T-helper 2 cell (primary cell): ENCODE data around the gene PDGFRA.
A peak's percentile ranks its signal among the peaks of the same experiment; 100 is the strongest.

ENCODE experiments used
- DNase-seq, 5 experiments: peaks; one replicate each; pipeline versions ENCODE4 v3.0.0 to v3.0.0-alpha.2; 2012 to 2022

Gene PDGFRA

DNA sequence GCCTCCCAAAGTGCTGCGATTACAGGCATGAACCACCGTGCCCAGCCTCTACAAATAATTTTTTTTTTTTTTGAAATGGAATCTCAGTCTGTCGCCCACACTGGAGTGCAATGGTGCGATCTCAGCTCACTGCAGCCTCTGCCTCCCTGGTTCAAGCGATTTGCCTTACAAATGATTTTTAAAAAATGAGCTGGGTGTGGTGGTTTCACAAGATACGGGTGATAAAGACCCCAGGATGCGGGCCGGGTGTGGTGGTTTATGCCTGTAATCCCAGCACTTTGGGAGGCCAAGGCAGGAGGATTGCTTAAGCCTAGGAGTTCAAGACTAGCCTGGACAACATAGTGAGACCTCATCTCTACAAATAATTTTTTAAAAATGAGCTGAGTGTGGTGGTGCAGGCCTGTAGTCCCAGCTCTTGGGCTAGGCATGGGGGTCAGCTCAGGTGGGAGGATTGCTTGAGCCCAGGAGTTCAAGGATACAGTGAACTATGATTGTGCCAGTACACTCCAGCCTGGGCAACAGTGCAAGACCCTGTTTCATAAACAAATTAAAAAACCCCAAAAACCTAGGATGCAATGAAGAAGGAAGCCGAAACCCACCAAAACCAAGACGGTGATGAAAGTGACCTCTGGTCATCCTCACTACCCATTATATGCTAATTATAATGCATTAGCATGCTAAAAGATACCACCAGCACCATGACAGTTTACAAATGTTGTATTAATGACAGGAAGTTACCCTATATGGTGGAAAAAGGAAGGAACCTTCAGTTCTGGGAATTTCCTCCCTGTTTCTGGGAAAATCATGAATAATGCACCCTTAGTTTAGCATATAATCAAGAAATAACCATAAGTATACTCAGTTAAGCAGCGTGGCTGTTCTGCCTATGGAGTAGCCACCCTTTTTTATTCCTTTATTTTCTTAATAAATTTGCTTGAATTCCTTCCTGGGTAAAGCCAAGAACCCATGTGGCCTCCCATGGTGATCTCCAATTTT, 27.7 kb downstream of the PDGFRA start:
- no peak for DNase-seq

DNA sequence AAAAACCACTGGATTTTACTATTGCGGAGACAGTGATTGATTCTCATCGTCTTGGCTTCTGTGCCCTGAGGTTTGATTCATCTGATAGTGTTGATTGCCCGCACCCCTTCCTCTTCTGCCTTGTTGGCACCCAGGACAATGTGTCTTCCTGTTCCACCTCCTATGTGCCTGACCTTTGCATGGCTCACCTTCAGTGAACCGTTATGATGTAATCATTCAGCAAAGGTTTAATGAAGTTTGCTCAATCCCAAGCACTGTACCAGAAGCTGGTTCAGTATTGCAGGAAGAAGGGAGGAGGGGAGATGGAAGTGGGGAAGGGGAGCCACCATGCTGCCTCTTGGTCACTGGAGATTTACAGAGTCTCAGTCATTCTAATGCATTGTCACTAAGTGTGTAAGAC, 36.3 kb downstream of the PDGFRA start:
- DNase-seq: no peak

GRCh38 chr4:54268151-54268550, 39.1 kb downstream of the PDGFRA start:
- peak in 1 of 5 experiments; percentile 19 for DNase-seq

DNA sequence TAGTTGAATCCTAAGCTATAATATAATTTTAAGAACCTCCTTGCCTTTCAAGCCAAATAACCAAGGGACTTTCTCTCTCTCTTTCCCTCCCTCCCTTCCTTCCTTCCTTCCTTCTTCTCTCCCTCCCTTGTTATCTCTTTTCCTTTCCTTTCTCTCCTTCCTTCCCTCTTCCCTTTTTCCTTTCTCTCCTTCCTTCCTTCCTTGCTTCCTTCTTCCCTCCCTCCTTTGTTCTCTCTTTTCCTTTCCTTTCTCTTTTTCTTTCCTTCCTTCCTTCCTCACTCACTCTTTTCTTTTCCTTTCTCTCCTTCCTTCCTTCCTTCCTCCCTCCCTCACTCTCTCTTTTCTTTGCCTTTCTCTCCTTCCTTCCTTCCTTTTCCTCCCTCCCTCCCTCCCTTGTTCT, 42.4 kb downstream of the PDGFRA start:
- DNase-seq: no peak

- DNase-seq: no peak
Observed at GRCh38 chr4:54272051-54272450, 43.0 kb downstream of the PDGFRA start.

DNA sequence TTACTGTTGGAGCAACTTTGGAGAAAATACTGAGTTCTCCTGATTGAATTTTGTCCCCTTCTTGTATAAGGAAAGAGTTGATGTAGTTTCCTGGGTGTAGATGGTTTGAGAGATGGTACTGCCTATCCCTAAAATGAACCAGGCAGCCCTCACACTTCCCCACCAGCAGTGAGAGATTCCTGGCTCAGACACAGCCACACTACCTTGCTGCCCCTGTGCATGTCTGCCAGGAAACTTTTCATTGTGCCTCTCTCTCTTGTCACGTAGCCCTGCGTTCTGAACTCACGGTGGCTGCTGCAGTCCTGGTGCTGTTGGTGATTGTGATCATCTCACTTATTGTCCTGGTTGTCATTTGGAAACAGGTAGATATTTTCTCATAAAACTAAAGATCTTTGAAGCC, 45.2 kb downstream of the PDGFRA start:
- DNase-seq: no peak

- DNase-seq: peak in 1 of 5 experiments; percentile 54
Observed at GRCh38 chr4:54274795-54275665, 45.9 kb downstream of the PDGFRA start.

GRCh38 chr4:54276641-54277430, 47.7 kb downstream of the PDGFRA start:
- peak in 1 of 5 experiments; percentile 18 for DNase-seq

GRCh38 chr4:54277691-54278090, 48.6 kb downstream of the PDGFRA start:
- peak in 1 of 5 experiments; percentile 83 for DNase-seq

- DNase-seq: no peak
Observed at GRCh38 chr4:54278216-54278615, 49.1 kb downstream of the PDGFRA start.

DNA sequence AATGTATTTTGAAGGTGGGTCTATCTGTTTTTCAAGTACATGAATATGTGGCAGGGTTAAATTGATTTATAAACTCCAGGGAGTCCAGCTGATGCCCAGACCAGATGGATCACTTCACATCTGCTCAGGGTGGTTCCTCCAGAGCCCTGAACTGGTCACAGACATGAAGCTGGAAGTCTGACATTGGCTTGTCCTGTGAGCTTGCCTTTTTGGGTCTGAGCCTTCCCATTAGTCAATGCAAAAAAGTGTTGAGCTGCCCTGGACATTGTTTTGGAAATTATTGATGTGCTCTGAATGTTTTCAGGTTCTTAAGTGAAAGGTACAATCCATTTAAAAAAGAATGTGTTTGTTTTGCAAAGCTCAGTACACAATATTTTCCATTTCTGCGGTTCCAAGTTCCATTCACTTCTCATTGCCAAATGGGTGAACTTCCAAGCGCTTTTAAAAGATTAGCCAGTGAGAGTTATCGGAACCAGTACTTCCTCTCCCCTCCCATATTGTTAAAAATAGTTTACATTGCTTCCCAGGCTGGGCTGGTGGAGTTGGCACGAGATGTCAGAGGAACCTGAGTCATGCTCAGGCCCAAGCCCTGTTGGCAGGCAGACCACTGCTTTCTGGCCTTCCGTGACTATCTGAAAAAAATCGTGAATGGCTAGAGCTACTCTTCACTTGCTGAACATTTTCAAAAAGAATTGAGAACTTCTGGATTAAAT, 52.1 kb downstream of the PDGFRA start:
- no peak for DNase-seq

GRCh38 chr4:54282837-54283236, 53.7 kb downstream of the PDGFRA start:
- no peak for DNase-seq

DNA sequence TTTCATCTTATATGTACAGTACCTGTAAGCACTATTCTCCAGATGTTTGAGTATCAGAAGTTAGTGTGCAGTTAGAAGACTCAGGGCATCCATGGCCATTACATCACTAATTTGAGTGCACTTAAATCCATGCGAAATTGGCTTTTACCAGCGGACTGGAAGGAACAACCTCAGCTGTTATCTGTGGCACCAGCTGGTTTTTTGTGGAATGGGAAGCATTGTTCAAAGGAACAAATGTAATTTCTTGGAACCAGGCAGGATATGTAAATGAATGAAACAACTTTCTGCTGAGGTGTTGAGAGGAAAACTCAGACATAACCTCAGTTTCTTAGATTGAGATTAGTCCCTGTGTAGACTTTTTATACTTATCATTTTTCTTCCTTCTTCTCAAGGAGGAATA, 60.2 kb downstream of the PDGFRA start:
- DNase-seq: no peak

- no peak for DNase-seq
Observed at GRCh38 chr4:54290980-54291379, 61.9 kb downstream of the PDGFRA start.

GRCh38 chr4:54296548-54297203, 67.6 kb downstream of the PDGFRA start:
- DNase-seq: no peak

DNA sequence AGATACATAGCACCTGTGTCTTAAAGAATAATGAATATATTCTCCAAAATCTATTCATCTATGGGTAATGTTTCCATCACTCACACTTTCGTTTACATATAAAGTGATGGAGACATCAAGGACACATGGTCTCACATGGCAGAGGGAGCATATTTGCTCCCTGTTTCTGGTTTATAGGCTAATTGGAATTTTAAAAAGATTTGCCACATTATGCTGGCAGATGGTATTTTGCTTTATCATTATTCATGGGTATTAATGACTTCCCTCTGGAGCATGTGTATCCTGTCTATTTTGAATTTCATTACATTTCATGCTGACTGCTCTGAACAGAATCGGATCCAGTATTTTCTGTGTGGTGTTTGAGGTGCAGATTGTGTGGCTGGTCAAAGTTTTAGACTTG, 79.0 kb downstream of the PDGFRA start:
- no peak for DNase-seq

DNA sequence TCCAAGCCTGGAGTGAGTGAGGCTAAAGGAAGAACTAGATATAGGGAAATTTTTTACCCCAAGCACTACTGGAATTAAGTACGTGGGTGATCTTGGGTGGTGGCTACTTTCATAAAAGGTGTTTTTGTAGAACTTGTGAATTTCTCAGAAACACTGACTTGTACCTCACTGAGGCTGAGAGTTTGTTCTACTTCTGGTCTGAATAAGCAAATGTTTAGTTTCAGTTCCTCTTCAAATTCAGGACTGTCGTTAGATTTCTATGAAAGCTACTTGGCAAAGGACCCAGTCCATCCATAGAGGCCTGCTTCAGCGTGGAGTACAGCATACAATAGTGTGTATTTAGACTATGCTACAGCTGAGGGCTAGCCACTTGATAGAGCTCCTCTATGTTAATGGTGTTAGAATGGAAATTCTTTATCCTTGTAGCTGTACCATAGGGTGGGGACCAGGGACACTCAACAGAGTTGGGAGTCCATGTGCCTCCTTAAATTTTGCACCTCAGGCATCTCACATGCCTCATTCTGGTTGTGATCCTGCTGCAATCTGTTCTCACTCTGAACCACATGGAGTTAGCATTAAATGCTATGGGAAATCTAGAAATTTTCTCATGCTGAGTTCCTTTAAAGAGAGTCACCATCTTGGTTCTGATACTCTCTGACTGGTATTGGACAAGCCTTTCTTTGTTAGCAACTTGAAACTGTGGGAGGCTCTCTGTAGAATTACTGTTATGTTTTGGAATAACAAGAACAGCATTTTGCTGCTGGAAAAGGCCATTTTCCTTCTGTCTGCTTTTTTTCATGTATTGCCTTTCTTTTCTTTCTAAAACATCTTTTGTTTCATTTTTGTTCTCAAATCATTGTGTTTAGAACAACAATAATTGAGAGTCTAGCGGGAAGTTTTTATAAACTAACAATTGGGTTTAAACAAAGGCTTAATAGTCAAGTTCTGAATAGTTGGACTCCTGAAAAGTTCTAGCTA, 86.8 kb downstream of the PDGFRA start:
- DNase-seq: peak in 1 of 5 experiments; percentile 80

DNA sequence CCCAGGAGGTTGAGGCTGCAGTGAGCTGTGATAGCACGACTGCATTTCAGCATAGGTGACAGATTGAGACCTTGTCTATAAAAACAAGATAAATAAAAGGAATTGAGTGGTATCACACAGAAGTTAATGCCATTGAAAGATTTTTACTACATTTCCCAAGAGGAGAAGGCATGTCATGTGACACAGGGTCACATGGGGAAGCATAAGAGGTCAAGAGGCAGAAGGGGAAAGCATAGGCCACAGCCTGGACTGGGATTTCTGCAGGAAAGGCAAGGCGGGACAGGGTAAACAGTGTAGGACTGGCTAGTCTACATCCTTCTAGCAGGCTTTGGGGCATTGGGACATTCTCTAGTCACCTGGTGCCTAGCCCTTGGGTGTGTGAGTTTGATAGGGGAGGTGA, 88.6 kb downstream of the PDGFRA start:
- DNase-seq: no peak

- peak in 1 of 5 experiments; percentile 29 for DNase-seq
Observed at GRCh38 chr4:54318904-54319303, 89.8 kb downstream of the PDGFRA start.
